Stomach (tissue), 4 donors: Measurements from ENCODE around the gene SSBP3.

ENCODE experiments used
- CTCF ChIP-seq, 7 experiments: fragments of 450-650 bp in 4 of 7; fragments of 200-600 bp in 3 of 7; sonication (generic) in 3 of 7; IDR thresholded peaks; one replicate each; pipeline ENCODE4 v1.5.1; 2016 to 2019; ENCODE audit warnings: antibody characterized with exemption in 7 of 7, control low read depth in 2 of 7, mild to moderate bottlenecking in 1 of 7
- POLR2A ChIP-seq, 4 donors: fragments of 450-650 bp; IDR thresholded peaks; one replicate each; pipeline ENCODE4 v1.6.1; 2016; ENCODE audit warnings: antibody characterized with exemption in 4 of 4, control low read depth in 2 of 4, mild to moderate bottlenecking in 1 of 4, moderate library complexity in 1 of 4
- POLR2AphosphoS5 ChIP-seq, 3 donors: sonication (generic); formaldehyde crosslinking; IDR thresholded peaks; one replicate each; pipeline ENCODE4 v1.6.1; 2016; ENCODE audit warnings: antibody characterized with exemption in 3 of 3

- TF ChIP-seq POLR2A (IDR thresholded peaks at IDR 0.05) (no peak), CTCF (IDR thresholded peaks at IDR 0.05) (no peak), POLR2AphosphoS5 (IDR thresholded peaks at IDR 0.05) (no peak)
These were observed 73.2 kb downstream of the SSBP3 start for GRCh38 chr1:54332781-54333585.
